H1 (cell line): ENCODE data around the gene SLC25A22. TPM values are rescaled to one million over a fixed set of nuclear protein-coding genes. Genes with fewer than 3 reads are reported as not detected.

Source experiments
- CTCF ChIA-PET: fragments of 300-600 bp; sonication (Branson Sonifier 250); formaldehyde crosslinking; loops from one replicate; lab custom pipeline; 2021; ENCODE audit not compliant: partially characterized antibody; lab: Charles Lee
- POLR2A ChIA-PET: fragments of 300-600 bp; sonication (Branson Sonifier 250); formaldehyde crosslinking; loops from one replicate; lab custom pipeline; 2021; ENCODE audit warnings: inconsistent platforms; ENCODE audit not compliant: partially characterized antibody; lab: Charles Lee
- DNase-seq, 2 experiments: peaks; one replicate each; pipeline versions ENCODE4 v3.0.0 to v3.0.0-alpha.2; 2010 to 2022; ENCODE audit warnings: low spot score in 2 of 2, low read depth in 1 of 2, mixed read lengths in 1 of 2
- FAIRE-seq: peaks from 2 replicates; lab custom pipeline; 2011; peaks lifted over from hg19 to GRCh38; lab: Jason Lieb, UNC
- H2AFZ ChIP-seq: 2 replicates; pipeline ENCODE4 v1.8.1; 2012; ENCODE audit warnings: low read length, inconsistent platforms
- H2AK5ac ChIP-seq: 2 replicates; pipeline ENCODE4 v1.6.1; 2013; ENCODE audit warnings: low read depth, low read length
- H2BK120ac ChIP-seq: replicated peaks from 2 replicates; pipeline ENCODE3; 2013; ENCODE audit warnings: low read depth, low read length, inconsistent platforms
- H2BK12ac ChIP-seq: 2 replicates; pipeline ENCODE4 v1.6.1; 2013; ENCODE audit warnings: low read depth, low read length
- H2BK15ac ChIP-seq: 2 replicates; pipeline ENCODE4 v1.6.1; 2013; ENCODE audit warnings: low read length
- H2BK20ac ChIP-seq: 2 replicates; pipeline ENCODE4 v1.6.1; 2013; ENCODE audit warnings: low read length
- H2BK5ac ChIP-seq: 2 replicates; pipeline ENCODE4 v1.6.1; 2013; ENCODE audit warnings: low read depth, low read length
- H3K14ac ChIP-seq: 2 replicates; pipeline ENCODE4 v1.6.1; 2013; ENCODE audit warnings: inconsistent platforms; ENCODE audit not compliant: insufficient read length
- H3K18ac ChIP-seq: 2 replicates; pipeline ENCODE4 v1.6.1; 2013; ENCODE audit warnings: low read length; ENCODE audit errors: extremely low read depth
- H3K23ac ChIP-seq: 2 replicates; pipeline ENCODE4 v1.6.1; 2013; ENCODE audit warnings: inconsistent platforms; ENCODE audit not compliant: insufficient read length
- H3K23me2 ChIP-seq: 2 replicates; pipeline ENCODE4 v1.6.1; 2013; ENCODE audit warnings: low read depth, low read length
- H3K27ac ChIP-seq: 2 replicates; pipeline ENCODE4 v1.6.1; 2011; ENCODE audit warnings: low read depth, low read length, inconsistent platforms
- H3K27me3 ChIP-seq, 4 experiments: replicated peaks in 1 of 4; 1 replicate in 1 of 4; 2 replicates in 3 of 4; pipeline versions ENCODE4 v1.6.1 to v1.8.1; 2011 to 2013; ENCODE audit warnings: low read length in 3 of 4, mild to moderate bottlenecking in 3 of 4, inconsistent platforms in 2 of 4, mixed read lengths in 2 of 4, moderate library complexity in 1 of 4; ENCODE audit not compliant: control insufficient read depth in 3 of 4, insufficient read depth in 3 of 4; ENCODE audit errors: extremely low read depth in 1 of 4
- H3K36me3 ChIP-seq, 4 experiments: 2 replicates each; pipeline versions ENCODE4 v1.6.1 to v1.8.1; 2011 to 2013; ENCODE audit warnings: mild to moderate bottlenecking in 4 of 4, low read length in 3 of 4, moderate library complexity in 2 of 4, control low read depth in 1 of 4, inconsistent platforms in 1 of 4; ENCODE audit not compliant: insufficient read depth in 4 of 4, control insufficient read depth in 2 of 4
- H3K4ac ChIP-seq: replicated peaks from 2 replicates; pipeline ENCODE3; 2013; ENCODE audit warnings: low read length, low read depth, mixed read lengths, inconsistent platforms; ENCODE audit not compliant: insufficient read length
- H3K4me1 ChIP-seq, 4 experiments: replicated peaks in 1 of 4; 1 replicate in 1 of 4; 2 replicates in 3 of 4; pipeline versions ENCODE4 v1.6.1 to v1.8.1; 2011 to 2013; ENCODE audit warnings: low read length in 3 of 4, inconsistent platforms in 2 of 4, mixed read lengths in 1 of 4; ENCODE audit not compliant: insufficient read depth in 4 of 4, control insufficient read depth in 3 of 4
- H3K4me2 ChIP-seq, 2 experiments: 2 replicates each; pipeline versions ENCODE4 v1.6.1 to v1.8.1; 2011 to 2013; ENCODE audit warnings: low read depth in 2 of 2, low read length in 2 of 2, control low read depth in 1 of 2, inconsistent platforms in 1 of 2, mild to moderate bottlenecking in 1 of 2; ENCODE audit not compliant: insufficient read depth in 1 of 2
- H3K4me3 ChIP-seq, 4 experiments: fragments of 200-600, 300-600 bp in 1 of 4; sonication (generic), shearing (Covaris generic), sonication (Bioruptor Twin) in 1 of 4; 2 replicates each; pipeline versions ENCODE4 v1.5.1 to v1.8.1; 2011 to 2016; ENCODE audit warnings: low read length in 4 of 4, low read depth in 3 of 4, control low read depth in 2 of 4, inconsistent platforms in 2 of 4, mild to moderate bottlenecking in 2 of 4, mixed read lengths in 1 of 4, moderate library complexity in 1 of 4; ENCODE audit not compliant: insufficient read depth in 2 of 4; ENCODE audit errors: extremely low read depth in 1 of 4
- H3K56ac ChIP-seq: replicated peaks from 2 replicates; pipeline ENCODE3; 2013; ENCODE audit warnings: low read depth, mild to moderate bottlenecking, mixed read lengths, low read length, inconsistent platforms; ENCODE audit not compliant: insufficient read length
- H3K79me1 ChIP-seq: 2 replicates; pipeline ENCODE4 v1.6.1; 2013; ENCODE audit warnings: low read depth, low read length, control low read depth
- H3K79me2 ChIP-seq, 2 experiments: 2 replicates each; pipeline versions ENCODE4 v1.6.1 to v1.8.1; 2012 to 2013; ENCODE audit warnings: low read length in 2 of 2, mild to moderate bottlenecking in 2 of 2, inconsistent platforms in 1 of 2; ENCODE audit not compliant: insufficient read depth in 2 of 2, control insufficient read depth in 1 of 2
- H3K9ac ChIP-seq, 4 experiments: replicated peaks in 1 of 4; 1 replicate in 1 of 4; 2 replicates in 3 of 4; pipeline versions ENCODE4 v1.6.1 to v1.8.1; 2011 to 2013; ENCODE audit warnings: low read depth in 3 of 4, low read length in 3 of 4, control low read depth in 2 of 4, mild to moderate bottlenecking in 2 of 4, moderate library complexity in 2 of 4, inconsistent platforms in 1 of 4; ENCODE audit errors: extremely low read depth in 1 of 4
- H3K9me3 ChIP-seq, 2 experiments: 2 replicates each; pipeline versions ENCODE4 v1.6.1 to v1.8.1; 2012 to 2013; ENCODE audit warnings: mild to moderate bottlenecking in 2 of 2, moderate library complexity in 2 of 2, control low read depth in 1 of 2, inconsistent platforms in 1 of 2, low read depth in 1 of 2, low read length in 1 of 2, mixed read lengths in 1 of 2; ENCODE audit not compliant: insufficient read depth in 2 of 2
- H4K20me1 ChIP-seq, 2 experiments: replicated peaks in 1 of 2; 2 replicates each; pipeline versions ENCODE3 to v1.8.1; 2011 to 2013; ENCODE audit warnings: inconsistent platforms in 2 of 2, low read length in 2 of 2, mild to moderate bottlenecking in 1 of 2; ENCODE audit not compliant: insufficient read depth in 2 of 2, control insufficient read depth in 1 of 2
- H4K5ac ChIP-seq: 2 replicates; pipeline ENCODE4 v1.6.1; 2013; ENCODE audit warnings: low read length, low read depth, mixed read lengths, inconsistent platforms; ENCODE audit not compliant: insufficient read length
- H4K8ac ChIP-seq: 2 replicates; pipeline ENCODE4 v1.8.0; 2013; ENCODE audit warnings: mild to moderate bottlenecking, moderate library complexity, low read length, inconsistent platforms; ENCODE audit not compliant: insufficient read depth; ENCODE audit errors: extremely low read depth
- H4K91ac ChIP-seq: replicated peaks from 2 replicates; pipeline ENCODE3; 2013; ENCODE audit warnings: low read length, mixed read lengths, inconsistent platforms; ENCODE audit not compliant: insufficient read length
- EGR1 ChIP-seq: IDR thresholded peaks from 2 replicates; pipeline ENCODE4 v1.6.1; 2011; ENCODE audit warnings: low read depth, low read length, borderline replicate concordance
- GABPA ChIP-seq: IDR thresholded peaks from 2 replicates; pipeline ENCODE4 v1.6.1; 2011; ENCODE audit warnings: mild to moderate bottlenecking, low read length, moderate library complexity, borderline replicate concordance; ENCODE audit not compliant: insufficient read depth
- KDM1A ChIP-seq: fragments of 200-600, 300-600 bp; sonication (generic); IDR thresholded peaks from 2 replicates; pipeline ENCODE4 v1.7.1; 2016; ENCODE audit warnings: mild to moderate bottlenecking, low read length, borderline replicate concordance
- RAD21 ChIP-seq, 2 experiments: IDR thresholded peaks in 1 of 2; conservative IDR thresholded peaks in 1 of 2; 2 replicates each; pipeline ENCODE4 v1.6.1; 2011; ENCODE audit warnings: low read depth in 2 of 2, low read length in 2 of 2, improper control_type of control experiment in 1 of 2, inconsistent platforms in 1 of 2, mild to moderate bottlenecking in 1 of 2, moderate library complexity in 1 of 2
- TAF1 ChIP-seq: IDR thresholded peaks from 2 replicates; pipeline ENCODE4 v1.6.1; 2011; ENCODE audit warnings: mild to moderate bottlenecking, low read depth, low read length
- WGBS, 2 experiments: shearing (Covaris generic) in 1 of 2; methylation state at CpG; one replicate each; pipeline versions ENCODE4 v1.1.6 to v1.1.7; 2013 to 2015; ENCODE audit warnings: low lambda C conversion rate in 2 of 2, mixed read lengths in 2 of 2, inconsistent platforms in 1 of 2, low coverage in 1 of 2, missing lambda C conversion rate in 1 of 2; ENCODE audit not compliant: insufficient replicate concordance in 2 of 2, insufficient coverage in 1 of 2, insufficient read length in 1 of 2; ENCODE audit errors: extremely low coverage in 1 of 2, missing lambda C conversion rate in 1 of 2; 5-methylcytosine and 5-hydroxymethylcytosine counted together
- polyA plus RNA-seq, 7 experiments: library from polyadenylated mRNA; depleted of rRNA in 3 of 7; stranded (reverse) in 5 of 7; unstranded in 2 of 7; fragments of >200 nt in 5 of 7; fragments of 200-250 nt in 2 of 7; gene quantifications; 1 replicate in 5 of 7; 2 replicates in 1 of 7; 4 replicates in 1 of 7; pipeline versions ENCODE4 v1.2.1 to v1.2.3, GENCODE V29; 2011 to 2013; ENCODE audit warnings: missing spikeins in 2 of 7, mixed read lengths in 2 of 7
- total RNA-seq: library from RNA; stranded (reverse); fragmentation: NEBNext Ultra II Directional; extraction: Animal tissue kit (Norgen Biotek cat#: 25700); gene quantifications from 2 replicates; pipeline ENCODE4 v1.2.1, GENCODE V29; 2021
- TF ChIP-seq, protein P1 (sequence below), 3 experiments: IDR thresholded peaks; 1 replicate in 2 of 3; 2 replicates in 1 of 3; pipeline versions ENCODE4 v1.5.1 to v1.6.1; 2011; ENCODE audit warnings: low read length in 3 of 3, mild to moderate bottlenecking in 3 of 3, inconsistent platforms in 2 of 3, low read depth in 1 of 3, moderate library complexity in 1 of 3; ENCODE audit not compliant: insufficient read depth in 1 of 3; ENCODE audit errors: control extremely low read depth in 1 of 3
- TF ChIP-seq, protein P2 (sequence below): IDR thresholded peaks from 2 replicates; pipeline ENCODE4 v1.6.1; 2012; ENCODE audit warnings: inconsistent platforms

The SLC25A22 gene
- total and polyA plus RNA-seq, 2 of the 8 experiments (the other 6 are each of a cell fraction or from before 2014, with no cell fraction given): 31.5 to 48.0 TPM

DNA sequence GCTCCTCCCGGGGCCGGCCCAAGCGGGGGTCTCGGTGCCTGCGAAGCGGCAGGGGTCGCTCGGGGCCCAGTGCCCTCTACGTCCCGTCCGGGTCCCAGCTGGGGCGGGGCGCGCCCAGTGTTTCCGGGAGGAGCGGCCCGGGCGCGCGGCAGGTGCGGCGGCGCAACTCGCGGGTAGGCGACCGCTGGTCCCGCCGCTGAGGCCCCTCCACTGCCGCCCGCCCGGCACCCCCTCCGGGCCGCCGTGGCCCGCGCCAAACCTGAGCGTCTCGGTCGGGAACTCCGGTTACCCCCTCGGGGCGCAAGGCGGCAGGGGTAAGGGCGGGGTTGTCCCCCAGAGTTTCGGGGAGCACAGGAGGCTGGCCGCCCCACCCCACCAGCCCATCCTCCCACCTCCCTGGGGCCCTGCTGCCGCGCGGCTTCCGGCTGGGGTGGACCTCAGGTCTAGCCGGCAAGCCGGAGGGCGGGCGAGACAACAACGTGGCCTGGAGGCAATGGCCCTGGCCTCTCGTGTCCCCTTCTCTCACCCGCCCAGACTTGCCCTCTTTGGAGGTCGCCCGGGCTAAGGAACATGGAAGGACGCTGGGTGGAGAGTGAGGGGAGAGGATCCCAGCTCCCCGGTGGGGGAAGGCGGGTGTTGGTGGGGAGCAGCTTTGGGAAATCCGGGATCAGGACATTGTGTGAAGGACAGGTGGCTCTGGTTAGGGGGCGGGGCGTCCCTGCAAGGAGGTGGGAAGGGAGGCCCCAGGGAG lies 29.2 kb upstream of the SLC25A22 start:
- H4K91ac ChIP-seq: peak overlapping the region; percentile 56
- H2BK20ac ChIP-seq: 0 out of 2 replicates have a peak overlapping the region, but pooled peaks have one; percentile 48
- H2BK15ac ChIP-seq: peak overlapping the region; percentile 88; the same call in 1 of the 2 replicates
- H3K79me1 ChIP-seq: no peaks in the 10 kb centered on the region; the same call in 1 of the 2 replicates
- peak overlapping the region; percentile 95 for H3K18ac ChIP-seq
- H3K23me2 ChIP-seq: peaks cover 29% of the 10 kb centered on the region
- no peaks in the 10 kb centered on the region for H3K79me2 ChIP-seq
- ChIA-PET POLR2A (interaction anchor here (1.0 to 53.0 kb wide), 3 partner anchors 3 to 44 kb away, joined by 3 to 1917 read pairs (median 1917); partner anchors contain the start of genes CD151, CEND1, CRACR2B and PIDD1), CTCF (interaction anchor here (2.1 to 3.5 kb wide), 2 partner anchors 12 to 21 kb away, joined by 7 to 26 read pairs; no protein-coding TSS in a partner anchor)
- H2AFZ ChIP-seq: no peak overlapping the region; the same call in 1 of the 2 replicates
- no peak overlapping the region for H3K14ac ChIP-seq
- H3K27ac ChIP-seq: peak overlapping the region; percentile 56; the same call in 1 of the 2 replicates
- H3K4me2 ChIP-seq: peak overlapping the region; percentile 84 to 99
- H3K36me3 ChIP-seq: peaks cover 0 to 10% (median 1%) of the 10 kb centered on the region in 4 experiments; a peak in 1 of 8 replicates
- FAIRE-seq (no peak), DNase-seq (peak in 1 of 2 experiments; percentile 91)
- peak overlapping the region; percentile 30 for H3K4ac ChIP-seq
- peak overlapping the region; percentile 10 for H4K5ac ChIP-seq
- WGBS, 2 experiments: 4% methylated on average over 23 of the region's 66 CpGs; no CpG with 5 or more reads in 1 of the 2 experiments
- H3K9ac ChIP-seq: peak overlapping the region in 3 of 4 experiments; percentile 40 to 54 (median 50); a peak in 5 of 7 replicates
- peak overlapping the region; percentile 86 for H4K8ac ChIP-seq
- H3K9me3 ChIP-seq: no peaks in the 10 kb centered on the region
- H2BK5ac ChIP-seq: peak overlapping the region; percentile 88; the same call in 1 of the 2 replicates
- peaks cover 6 to 41% (median 30%) of the 10 kb centered on the region in 4 experiments for H3K27me3 ChIP-seq
- H2BK120ac ChIP-seq: no peak overlapping the region
- H3K23ac ChIP-seq: no peak overlapping the region
- H4K20me1 ChIP-seq: peaks cover 2 to 8% of the 10 kb centered on the region in 2 experiments
- H3K4me3 ChIP-seq: peak overlapping the region; percentile 42 to 63 (median 58)
- H2AK5ac ChIP-seq: no peak overlapping the region
- peak overlapping the region; percentile 92; the same call in 1 of the 2 replicates for H2BK12ac ChIP-seq
- H3K56ac ChIP-seq: no peak overlapping the region
- H3K4me1 ChIP-seq: peaks cover 0 to 44% (median 39%) of the 10 kb centered on the region in 4 experiments; a peak in 6 of 7 replicates
- TF ChIP-seq, protein P1, sequence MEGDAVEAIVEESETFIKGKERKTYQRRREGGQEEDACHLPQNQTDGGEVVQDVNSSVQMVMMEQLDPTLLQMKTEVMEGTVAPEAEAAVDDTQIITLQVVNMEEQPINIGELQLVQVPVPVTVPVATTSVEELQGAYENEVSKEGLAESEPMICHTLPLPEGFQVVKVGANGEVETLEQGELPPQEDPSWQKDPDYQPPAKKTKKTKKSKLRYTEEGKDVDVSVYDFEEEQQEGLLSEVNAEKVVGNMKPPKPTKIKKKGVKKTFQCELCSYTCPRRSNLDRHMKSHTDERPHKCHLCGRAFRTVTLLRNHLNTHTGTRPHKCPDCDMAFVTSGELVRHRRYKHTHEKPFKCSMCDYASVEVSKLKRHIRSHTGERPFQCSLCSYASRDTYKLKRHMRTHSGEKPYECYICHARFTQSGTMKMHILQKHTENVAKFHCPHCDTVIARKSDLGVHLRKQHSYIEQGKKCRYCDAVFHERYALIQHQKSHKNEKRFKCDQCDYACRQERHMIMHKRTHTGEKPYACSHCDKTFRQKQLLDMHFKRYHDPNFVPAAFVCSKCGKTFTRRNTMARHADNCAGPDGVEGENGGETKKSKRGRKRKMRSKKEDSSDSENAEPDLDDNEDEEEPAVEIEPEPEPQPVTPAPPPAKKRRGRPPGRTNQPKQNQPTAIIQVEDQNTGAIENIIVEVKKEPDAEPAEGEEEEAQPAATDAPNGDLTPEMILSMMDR (IDR thresholded peaks at IDR 0.05; ENCODE audit: control extremely low read depth in 1 of 3, insufficient read depth in 1 of 3, low read depth in 1 of 3, low read length in 3 of 3): no peak
- TF ChIP-seq, protein P2, sequence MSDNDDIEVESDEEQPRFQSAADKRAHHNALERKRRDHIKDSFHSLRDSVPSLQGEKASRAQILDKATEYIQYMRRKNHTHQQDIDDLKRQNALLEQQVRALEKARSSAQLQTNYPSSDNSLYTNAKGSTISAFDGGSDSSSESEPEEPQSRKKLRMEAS: peak; percentile 51
- TF ChIP-seq RAD21 (IDR thresholded peaks at IDR 0.05 in 1 of 2, conservative IDR thresholded peaks at IDR 0.05 in 1 of 2; ENCODE audit: low read depth in 2 of 2, low read length in 2 of 2): no peak
- TF ChIP-seq TAF1: peak; percentile 10; the same call in 1 of the 2 replicates
- TF ChIP-seq EGR1: no peak
- TF ChIP-seq KDM1A: no peak
- TF ChIP-seq GABPA: peak; percentile 11; the same call in 1 of the 2 replicates
